Stimulated activated CD4-positive, alpha-beta T cell treated with anti-CD3 and anti-CD28 coated beads, Interleukin-2, amount 100 ng/mL, for 24 hours (primary cell): ENCODE results near the gene MAPK8IP2.

ENCODE experiments used
- DNase-seq, 2 donors: peaks; one replicate each; pipeline ENCODE4 v3.0.0-alpha.2; 2020

MAPK8IP2 gene

GRCh38 chr22:50576070-50576469 is 24.5 kb upstream of the MAPK8IP2 start:
- DNase-seq: no peak

GRCh38 chr22:50576806-50577696 is 23.5 kb upstream of the MAPK8IP2 start:
- no peak for DNase-seq

- DNase-seq: no peak
Observed at GRCh38 chr22:50577697-50577986, 23.0 kb upstream of the MAPK8IP2 start.

GRCh38 chr22:50577987-50578775 is 22.4 kb upstream of the MAPK8IP2 start, which contains the start of gene CPT1B:
CPT1B (minus strand) TSS chr22:50578427; CDS start chr22:50577915, 512 bp downstream.
- DNase-seq: no peak

GRCh38 chr22:50578776-50579310 is 21.8 kb upstream of the MAPK8IP2 start:
- DNase-seq: no peak

- no peak for DNase-seq
Observed at GRCh38 chr22:50579752-50580151, 20.8 kb upstream of the MAPK8IP2 start.

GRCh38 chr22:50581031-50581949 is 19.3 kb upstream of the MAPK8IP2 start:
- no peak for DNase-seq

GRCh38 chr22:50581950-50582492 is 18.6 kb upstream of the MAPK8IP2 start:
- DNase-seq: peak in 1 of 2 donors; percentile 45

GRCh38 chr22:50582493-50583293 is 17.9 kb upstream of the MAPK8IP2 start, which contains the start of gene CHKB:
CHKB (minus strand) TSS chr22:50582849; CDS start chr22:50582781, 68 bp downstream.
- DNase-seq: peak; percentile 99

- DNase-seq: no peak
Observed at GRCh38 chr22:50583294-50583861, 17.2 kb upstream of the MAPK8IP2 start.

GRCh38 chr22:50584106-50585096 is 16.2 kb upstream of the MAPK8IP2 start:
- DNase-seq: no peak

- DNase-seq: no peak
Observed at GRCh38 chr22:50585238-50585637, 15.4 kb upstream of the MAPK8IP2 start.

GRCh38 chr22:50585781-50586180 is 14.8 kb upstream of the MAPK8IP2 start:
- DNase-seq: no peak

- no peak for DNase-seq
Observed at GRCh38 chr22:50586416-50586815, 14.2 kb upstream of the MAPK8IP2 start.

- DNase-seq: no peak
Observed at GRCh38 chr22:50587407-50587806, 13.2 kb upstream of the MAPK8IP2 start.

- DNase-seq: no peak
Observed at GRCh38 chr22:50595189-50595588, 5.4 kb upstream of the MAPK8IP2 start.

GRCh38 chr22:50597097-50597496 is 3.5 kb upstream of the MAPK8IP2 start:
- no peak for DNase-seq

- peak; percentile 64 to 69 for DNase-seq
Observed at GRCh38 chr22:50599816-50600455, 657 bp upstream of the MAPK8IP2 start.
